GM12873 (cell line): Measurements from ENCODE around the gene FHIT.

Experiments used
- CTCF ChIP-seq: IDR thresholded peaks from 2 replicates; pipeline ENCODE4 v1.5.1; 2012; ENCODE audit warnings: low read depth, mild to moderate bottlenecking, moderate library complexity, low read length, control low read depth; ENCODE audit not compliant: insufficient read depth; ENCODE audit errors: missing control alignments

The FHIT gene

GRCh38 chr3:59769127-59769750 is 1482.0 kb downstream of the FHIT start:
- no peak for TF ChIP-seq CTCF

DNA sequence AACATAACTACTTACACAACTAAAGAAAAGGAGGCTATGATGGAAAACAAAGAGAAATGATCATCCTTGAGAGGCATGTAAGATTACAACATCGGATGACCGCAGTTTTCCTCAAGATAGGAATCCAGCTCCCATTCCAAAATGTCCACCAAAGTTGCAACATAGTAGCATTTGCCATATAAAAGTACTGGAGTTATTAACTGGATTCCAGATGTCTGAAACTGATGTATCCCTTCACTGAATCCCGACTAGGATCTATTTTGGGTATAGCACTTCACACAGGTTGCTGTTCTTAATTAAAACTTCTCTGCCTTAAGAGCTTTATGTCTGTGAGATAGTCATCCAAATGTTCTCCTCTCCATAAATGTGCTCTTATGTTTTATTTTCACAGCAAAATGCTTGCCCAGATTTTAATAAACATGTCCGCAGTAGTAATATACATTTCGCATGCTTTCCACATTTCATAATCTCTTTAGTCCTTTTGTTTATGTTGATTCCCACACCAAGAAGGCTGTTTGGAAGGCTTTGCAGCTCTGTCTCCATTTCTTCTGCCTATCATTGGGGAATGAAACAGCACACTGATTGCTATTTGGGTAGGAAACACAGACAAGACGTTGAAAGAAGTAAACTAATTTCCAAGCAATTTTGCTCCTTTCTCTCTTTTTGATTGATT is 1484.9 kb downstream of the FHIT start:
- no peak for TF ChIP-seq CTCF

GRCh38 chr3:59764171-59764570 is 1487.1 kb downstream of the FHIT start:
- no peak for TF ChIP-seq CTCF

- no peak for TF ChIP-seq CTCF
These were observed 1488.3 kb downstream of the FHIT start for GRCh38 chr3:59762941-59763340.

- TF ChIP-seq CTCF: no peak
These were observed 1491.8 kb downstream of the FHIT start for GRCh38 chr3:59759298-59760031.

GRCh38 chr3:59758672-59759071 is 1492.6 kb downstream of the FHIT start:
- no peak for TF ChIP-seq CTCF

DNA sequence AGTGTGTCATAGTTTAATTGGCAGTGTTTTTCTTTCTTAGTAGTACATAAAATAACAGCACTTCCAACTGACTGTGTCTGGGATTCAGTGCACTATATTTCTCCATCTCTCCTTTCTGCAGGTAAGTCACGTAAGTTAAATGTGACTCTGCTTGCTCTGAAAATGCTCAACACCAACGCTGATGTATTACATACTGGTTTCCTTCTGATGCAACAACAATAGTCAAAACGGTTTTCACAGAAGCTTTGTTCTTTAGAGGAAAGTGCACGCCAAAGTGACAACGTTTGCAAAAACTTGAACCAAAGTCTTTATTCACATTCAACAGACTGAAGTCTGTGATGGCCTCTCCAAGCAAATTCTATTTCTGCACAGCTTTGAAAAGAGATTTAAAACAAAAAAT is 1494.3 kb downstream of the FHIT start:
- no peak for TF ChIP-seq CTCF
